DND-41 (cell line): ENCODE results near the gene CELF1.

ENCODE experiments used
- EZH2 ChIP-seq: IDR thresholded peaks from 3 replicates; pipeline ENCODE4 v1.6.1; 2012; ENCODE audit warnings: borderline replicate concordance, low read depth, mild to moderate bottlenecking, moderate library complexity, low read length, inconsistent platforms; ENCODE audit not compliant: severe bottlenecking
- TF ChIP-seq, protein P1 (sequence below): IDR thresholded peaks from 2 replicates; pipeline ENCODE4 v1.5.1; 2012; ENCODE audit warnings: borderline replicate concordance, low read length, moderate library complexity, mild to moderate bottlenecking; ENCODE audit not compliant: poor library complexity, severe bottlenecking; ENCODE audit errors: extremely low read depth

DNA sequence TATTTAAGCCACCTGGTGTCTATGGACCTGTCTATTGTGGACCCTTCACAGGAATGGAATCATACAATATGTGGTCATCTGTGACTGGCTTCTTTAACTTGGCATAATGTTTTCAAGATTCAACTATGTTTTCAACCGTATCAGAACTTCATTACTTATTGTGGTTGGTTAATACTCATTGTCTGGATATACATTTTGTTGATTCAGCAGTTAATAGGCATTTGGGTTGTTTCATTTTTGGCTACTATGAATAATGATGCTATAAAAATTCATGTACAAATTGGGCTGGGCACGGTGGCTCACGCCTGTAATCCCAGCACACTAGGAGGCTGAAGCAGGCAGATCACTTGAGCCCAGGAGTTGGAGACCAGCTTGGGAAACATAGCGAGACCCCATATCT, 101.5 kb downstream of the CELF1 start:
- TF ChIP-seq, protein P1, sequence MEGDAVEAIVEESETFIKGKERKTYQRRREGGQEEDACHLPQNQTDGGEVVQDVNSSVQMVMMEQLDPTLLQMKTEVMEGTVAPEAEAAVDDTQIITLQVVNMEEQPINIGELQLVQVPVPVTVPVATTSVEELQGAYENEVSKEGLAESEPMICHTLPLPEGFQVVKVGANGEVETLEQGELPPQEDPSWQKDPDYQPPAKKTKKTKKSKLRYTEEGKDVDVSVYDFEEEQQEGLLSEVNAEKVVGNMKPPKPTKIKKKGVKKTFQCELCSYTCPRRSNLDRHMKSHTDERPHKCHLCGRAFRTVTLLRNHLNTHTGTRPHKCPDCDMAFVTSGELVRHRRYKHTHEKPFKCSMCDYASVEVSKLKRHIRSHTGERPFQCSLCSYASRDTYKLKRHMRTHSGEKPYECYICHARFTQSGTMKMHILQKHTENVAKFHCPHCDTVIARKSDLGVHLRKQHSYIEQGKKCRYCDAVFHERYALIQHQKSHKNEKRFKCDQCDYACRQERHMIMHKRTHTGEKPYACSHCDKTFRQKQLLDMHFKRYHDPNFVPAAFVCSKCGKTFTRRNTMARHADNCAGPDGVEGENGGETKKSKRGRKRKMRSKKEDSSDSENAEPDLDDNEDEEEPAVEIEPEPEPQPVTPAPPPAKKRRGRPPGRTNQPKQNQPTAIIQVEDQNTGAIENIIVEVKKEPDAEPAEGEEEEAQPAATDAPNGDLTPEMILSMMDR = no peak
- TF ChIP-seq EZH2 = no peak
